Progenitor cell of endocrine pancreas (in vitro differentiated cells): ENCODE data around the gene SGO2. TPM values are rescaled to one million over a fixed set of nuclear protein-coding genes. Genes with fewer than 3 reads are reported as not detected.

Source experiments
- DNase-seq: peaks from one replicate; pipeline ENCODE4 v3.0.0; 2021; ENCODE audit warnings: low spot score; ENCODE audit not compliant: unreplicated experiment
- H3K27ac Mint-ChIP-seq: 2 replicates; pipeline ENCODE4 v1.8.0; 2021; ENCODE audit warnings: mild to moderate bottlenecking, moderate library complexity, mixed read lengths
- H3K27me3 Mint-ChIP-seq: 2 replicates; pipeline ENCODE4 v1.8.0; 2021; ENCODE audit warnings: mixed read lengths
- H3K36me3 Mint-ChIP-seq: 2 replicates; pipeline ENCODE4 v1.8.0; 2022; ENCODE audit warnings: mixed read lengths; ENCODE audit not compliant: insufficient read depth
- H3K4me1 Mint-ChIP-seq: 2 replicates; pipeline ENCODE4 v1.8.0; 2021; ENCODE audit warnings: low read depth, mixed read lengths
- H3K4me3 Mint-ChIP-seq: 2 replicates; pipeline ENCODE4 v1.8.0; 2021; ENCODE audit warnings: low read depth, mild to moderate bottlenecking, moderate library complexity, mixed read lengths
- H3K9me3 Mint-ChIP-seq: 2 replicates; pipeline ENCODE4 v1.8.0; 2021; ENCODE audit warnings: low read depth, mixed read lengths
- total RNA-seq: library from RNA; stranded (reverse); gene quantifications from 2 replicates; pipeline ENCODE4 v1.2.1, GENCODE V29; 2021
- TF ChIP-seq, protein P1 (sequence below): fragments of 200-600 bp; sonication (generic); IDR thresholded peaks from one replicate; pipeline ENCODE4 v1.5.0; 2021; ENCODE audit warnings: antibody characterized with exemption, mild to moderate bottlenecking; ENCODE audit not compliant: unreplicated experiment

Gene SGO2
- total RNA-seq, 1 donor from 2014 or later, result 14.1 TPM

DNA sequence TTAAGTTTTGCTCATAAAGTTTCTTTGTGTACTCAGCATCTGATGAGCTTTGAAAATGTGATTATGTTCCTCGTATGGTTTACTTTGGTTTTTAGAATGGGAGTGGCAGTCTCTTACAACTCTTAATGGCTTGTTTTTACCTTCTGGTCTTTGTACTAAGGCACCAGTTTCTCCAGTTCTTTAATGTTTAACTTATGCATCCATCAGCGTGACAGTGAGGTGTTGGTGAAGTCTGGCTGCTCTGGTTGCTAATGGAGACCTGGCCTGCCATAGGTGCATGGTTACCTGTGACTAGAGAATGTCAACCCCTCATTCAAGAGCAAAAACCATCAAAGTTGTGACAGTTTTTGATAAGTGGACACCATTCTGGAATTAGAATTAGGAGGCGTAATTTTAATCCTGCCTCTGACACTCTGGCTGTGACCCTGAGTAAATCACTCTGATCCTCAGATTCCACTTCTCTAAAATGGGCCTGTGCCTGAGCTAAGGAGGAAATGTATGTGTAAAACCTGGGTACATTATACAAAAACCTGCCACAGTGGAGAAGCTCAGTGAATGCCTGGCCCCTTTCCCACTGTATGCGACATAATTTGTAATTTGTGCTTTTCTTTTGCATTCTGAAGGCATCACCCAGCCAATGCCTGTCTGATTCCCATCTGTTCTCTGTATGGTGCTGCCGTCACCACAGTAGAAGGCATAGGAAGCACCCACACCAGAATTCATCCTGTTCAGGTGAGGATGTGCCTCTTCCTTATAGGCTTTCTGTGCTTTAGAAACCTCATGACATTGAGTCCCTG, 71.0 kb downstream of the SGO2 start:
- Mint-ChIP-seq H3K27ac (peak overlapping the region; percentile 81), H3K27me3 (no peaks in the 10 kb centered on the region), H3K36me3 (no peaks in the 10 kb centered on the region), H3K4me3 (peak overlapping the region; percentile 35), H3K4me1 (peaks cover 59% of the 10 kb centered on the region), H3K9me3 (peaks cover 2% of the 10 kb centered on the region)
- no peak for DNase-seq
- TF ChIP-seq, protein P1, sequence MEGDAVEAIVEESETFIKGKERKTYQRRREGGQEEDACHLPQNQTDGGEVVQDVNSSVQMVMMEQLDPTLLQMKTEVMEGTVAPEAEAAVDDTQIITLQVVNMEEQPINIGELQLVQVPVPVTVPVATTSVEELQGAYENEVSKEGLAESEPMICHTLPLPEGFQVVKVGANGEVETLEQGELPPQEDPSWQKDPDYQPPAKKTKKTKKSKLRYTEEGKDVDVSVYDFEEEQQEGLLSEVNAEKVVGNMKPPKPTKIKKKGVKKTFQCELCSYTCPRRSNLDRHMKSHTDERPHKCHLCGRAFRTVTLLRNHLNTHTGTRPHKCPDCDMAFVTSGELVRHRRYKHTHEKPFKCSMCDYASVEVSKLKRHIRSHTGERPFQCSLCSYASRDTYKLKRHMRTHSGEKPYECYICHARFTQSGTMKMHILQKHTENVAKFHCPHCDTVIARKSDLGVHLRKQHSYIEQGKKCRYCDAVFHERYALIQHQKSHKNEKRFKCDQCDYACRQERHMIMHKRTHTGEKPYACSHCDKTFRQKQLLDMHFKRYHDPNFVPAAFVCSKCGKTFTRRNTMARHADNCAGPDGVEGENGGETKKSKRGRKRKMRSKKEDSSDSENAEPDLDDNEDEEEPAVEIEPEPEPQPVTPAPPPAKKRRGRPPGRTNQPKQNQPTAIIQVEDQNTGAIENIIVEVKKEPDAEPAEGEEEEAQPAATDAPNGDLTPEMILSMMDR, result no peak

DNA sequence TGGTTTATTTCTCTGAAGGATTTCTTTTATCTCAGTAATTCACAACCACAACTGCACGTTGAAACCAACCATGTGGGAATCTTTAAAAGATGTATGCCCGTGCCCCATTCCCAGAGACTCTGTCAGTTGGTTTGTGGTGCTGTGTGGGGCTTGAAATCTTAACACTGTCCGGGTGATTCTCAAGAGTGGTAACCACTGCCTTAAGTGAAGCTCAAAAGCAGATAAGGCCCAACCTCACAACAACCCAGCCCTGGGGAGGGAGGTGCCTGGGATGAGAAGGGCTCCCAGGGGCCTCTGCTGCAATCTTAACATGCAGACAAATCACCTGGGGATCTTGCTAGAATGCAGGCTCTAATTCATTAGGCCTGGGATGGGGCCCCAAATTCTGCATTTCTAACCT, 73.2 kb downstream of the SGO2 start:
- H3K4me3 Mint-ChIP-seq, result no peak overlapping the region
- no peak for DNase-seq
- H3K27me3 Mint-ChIP-seq, result no peaks in the 10 kb centered on the region
- TF ChIP-seq, protein P1, result no peak
- H3K27ac Mint-ChIP-seq, result no peak overlapping the region
- H3K36me3 Mint-ChIP-seq, result no peaks in the 10 kb centered on the region
- H3K9me3 Mint-ChIP-seq, result peaks cover 2% of the 10 kb centered on the region
- peaks cover 53% of the 10 kb centered on the region for H3K4me1 Mint-ChIP-seq

DNA sequence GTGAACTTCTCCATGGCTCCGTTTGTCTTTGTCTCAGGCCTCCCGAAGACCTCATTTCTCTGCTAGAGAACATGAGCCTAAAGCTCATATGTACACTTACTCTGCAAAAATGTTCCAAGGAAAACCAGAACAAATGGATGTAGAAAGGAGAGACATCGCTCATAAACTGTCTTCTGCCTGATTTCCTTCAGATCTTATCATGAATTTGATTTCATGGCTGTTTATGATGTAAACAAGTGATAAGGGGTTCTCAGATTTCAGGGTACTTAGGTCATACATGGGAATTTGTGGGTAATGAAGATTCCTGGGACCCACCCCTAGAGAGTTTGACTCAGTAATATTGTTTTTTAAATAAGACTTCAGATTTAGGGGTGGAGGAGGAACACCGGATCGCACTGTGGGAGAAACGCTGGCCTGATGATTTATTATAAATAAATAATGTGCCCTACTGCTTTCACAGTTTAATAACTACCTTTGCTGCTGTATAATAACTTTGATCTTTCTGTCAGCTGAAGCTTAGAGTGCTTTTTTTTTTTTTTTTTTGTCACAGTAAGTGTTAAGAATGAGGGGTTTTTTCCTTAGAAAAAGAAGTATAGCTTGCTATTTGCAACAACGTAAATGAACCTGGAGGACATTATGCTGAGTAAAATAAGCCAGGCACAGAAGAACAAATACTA, 74.7 kb downstream of the SGO2 start:
- peaks cover 5% of the 10 kb centered on the region for H3K9me3 Mint-ChIP-seq
- peaks cover 50% of the 10 kb centered on the region for H3K4me1 Mint-ChIP-seq
- no peak overlapping the region for H3K4me3 Mint-ChIP-seq
- TF ChIP-seq, protein P1, result no peak
- no peak overlapping the region for H3K27ac Mint-ChIP-seq
- DNase-seq, result no peak
- no peaks in the 10 kb centered on the region for H3K27me3 Mint-ChIP-seq
- peaks cover 2% of the 10 kb centered on the region for H3K36me3 Mint-ChIP-seq

DNA sequence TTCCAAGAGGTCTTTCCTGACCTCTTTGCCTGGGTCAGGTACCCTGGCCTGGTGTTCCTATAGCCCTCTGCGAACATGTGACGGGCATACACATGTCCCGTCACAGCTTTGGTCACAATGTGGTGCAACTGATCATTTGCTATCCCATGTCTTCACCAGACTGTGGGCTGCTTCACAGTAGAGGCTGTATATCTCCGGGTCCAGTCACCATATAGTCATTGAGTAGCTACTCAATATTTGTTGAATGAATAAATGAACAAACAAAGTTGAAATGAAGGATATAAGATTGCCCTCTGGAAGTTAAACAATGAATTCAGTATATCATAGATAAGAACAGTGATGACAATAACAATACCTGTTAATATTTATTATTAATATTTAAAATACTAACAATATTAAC, 76.6 kb downstream of the SGO2 start:
- H3K27ac Mint-ChIP-seq, result no peak overlapping the region
- peaks cover 11% of the 10 kb centered on the region for H3K36me3 Mint-ChIP-seq
- peaks cover 32% of the 10 kb centered on the region for H3K4me1 Mint-ChIP-seq
- DNase-seq, result no peak
- TF ChIP-seq, protein P1, result no peak
- H3K27me3 Mint-ChIP-seq, result no peaks in the 10 kb centered on the region
- H3K9me3 Mint-ChIP-seq, result peaks cover 14% of the 10 kb centered on the region
- no peak overlapping the region for H3K4me3 Mint-ChIP-seq

DNA sequence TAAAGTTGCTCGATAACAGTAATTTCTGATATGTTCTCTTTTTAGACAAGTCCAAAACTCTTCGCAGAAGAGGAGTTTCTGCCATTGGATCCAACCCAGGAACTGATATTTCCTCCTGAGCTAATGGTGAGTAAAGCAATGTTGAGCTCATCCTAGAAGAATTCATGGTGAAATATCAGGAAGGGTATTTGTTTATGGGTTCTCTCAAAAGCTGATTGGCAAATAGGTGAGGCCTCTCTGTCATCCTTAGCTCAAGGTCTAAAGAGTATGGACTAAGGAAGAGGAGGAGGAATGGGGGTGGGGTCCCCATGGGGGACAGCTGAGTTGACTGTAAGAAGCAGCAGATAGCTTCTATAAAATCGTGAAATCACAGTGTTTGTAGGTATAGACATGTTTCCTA, 78.0 kb downstream of the SGO2 start:
- DNase-seq, result no peak
- Mint-ChIP-seq H3K36me3 (peaks cover 15% of the 10 kb centered on the region), H3K4me1 (peaks cover 24% of the 10 kb centered on the region), H3K27ac (no peak overlapping the region), H3K9me3 (peaks cover 14% of the 10 kb centered on the region), H3K27me3 (no peaks in the 10 kb centered on the region), H3K4me3 (no peak overlapping the region)
- TF ChIP-seq, protein P1, result no peak
